ENCODE results near the gene EPB41L1.

The EPB41L1 gene

DNA sequence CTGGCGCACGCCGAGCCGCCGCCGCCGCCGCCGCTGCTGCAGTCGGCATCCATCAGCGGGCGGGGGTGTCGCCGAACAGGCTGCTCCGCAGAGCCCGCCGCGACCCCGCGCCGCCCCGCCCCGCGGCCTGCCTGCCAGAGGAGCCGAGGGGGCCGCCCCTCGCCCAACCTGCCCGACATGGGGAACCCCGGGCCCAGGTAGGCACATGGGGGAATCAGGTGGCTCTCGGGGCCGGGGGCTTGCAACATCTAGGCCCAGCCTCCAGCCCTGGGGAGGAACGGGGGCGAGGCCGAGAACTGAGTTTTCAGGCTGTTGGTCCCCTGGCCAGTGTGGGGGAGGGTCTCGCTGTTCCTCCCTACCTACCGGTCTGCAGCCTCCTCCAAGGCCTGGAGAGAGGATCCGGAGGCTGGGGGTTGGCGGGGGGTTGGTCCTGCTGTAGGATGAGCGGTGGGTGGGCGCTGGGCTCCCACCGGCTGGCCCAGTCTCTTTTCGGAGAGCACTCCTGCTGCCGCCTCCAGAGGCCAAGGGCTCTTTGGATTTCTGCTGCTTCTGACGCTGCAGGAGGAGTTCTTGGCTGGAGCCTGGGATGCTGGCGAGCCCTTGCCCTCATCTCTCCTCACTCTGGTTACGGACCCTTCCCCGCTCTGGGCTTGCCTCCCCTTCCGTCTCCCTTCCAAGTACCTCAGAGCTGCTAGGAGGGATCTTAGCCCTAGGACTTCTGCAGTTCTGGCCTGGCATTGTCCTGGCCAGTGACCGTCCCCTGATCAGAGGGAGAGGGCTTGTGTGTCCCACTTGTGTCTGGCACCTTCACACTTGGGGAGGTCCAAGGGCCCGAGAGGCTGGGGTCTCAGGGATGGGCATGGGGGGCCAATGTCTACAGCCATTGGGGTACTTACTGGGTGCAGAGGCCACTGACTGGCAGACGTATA lies at the start of gene EPB41L1:
TSS of gene EPB41L1 (plus strand) at position 41 of the 929 bp plus-strand sequence. CDS start 19,038 bp downstream, outside the sequence.
- DNase-seq: no peak

DNA sequence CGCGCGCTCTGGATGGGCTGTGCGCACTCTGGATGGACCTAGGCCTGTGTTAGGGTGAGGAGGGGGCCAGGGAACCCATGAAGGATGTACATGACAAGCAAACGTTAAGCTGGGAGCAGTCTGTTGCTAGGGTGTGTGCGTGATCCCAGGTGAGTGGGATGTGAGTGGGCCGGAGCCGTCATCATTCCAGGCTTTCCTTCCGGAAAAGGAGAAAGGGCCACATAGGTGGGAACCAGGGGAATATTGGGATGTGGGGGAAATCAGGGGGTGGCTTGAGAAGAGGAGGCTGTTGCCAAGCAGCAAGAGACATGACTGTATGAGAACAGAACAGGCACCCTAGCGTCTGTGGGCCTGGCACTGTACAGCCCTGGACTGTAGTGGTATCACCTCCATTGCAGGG lies 49.7 kb upstream of the EPB41L1 start:
- DNase-seq: no peak

DNA sequence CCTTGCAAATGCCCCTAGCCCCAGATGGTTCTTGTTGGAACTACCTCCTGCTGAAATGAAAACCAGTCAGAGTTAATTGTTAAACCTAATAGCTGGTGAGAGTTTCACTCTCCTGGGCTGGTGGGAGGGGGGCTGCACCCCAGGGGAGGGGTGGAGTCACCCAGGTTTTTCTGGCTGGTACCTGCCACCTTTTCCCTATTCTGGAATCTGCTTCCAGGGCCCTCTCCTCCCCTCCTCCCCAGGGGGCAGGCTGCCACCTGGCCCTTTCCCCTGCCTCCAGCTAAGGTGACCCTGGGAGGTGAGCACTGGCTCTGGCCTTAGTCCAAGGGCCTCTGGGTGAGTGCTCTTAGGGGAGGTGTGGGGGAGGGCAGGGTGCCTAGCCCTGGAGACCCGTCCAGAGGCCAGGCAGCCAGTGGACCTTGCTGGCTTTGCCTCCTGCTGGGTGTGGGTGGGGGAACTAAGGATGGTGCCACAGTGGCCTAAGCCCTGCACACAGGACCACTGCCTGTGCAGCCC lies 48.8 kb upstream of the EPB41L1 start:
- DNase-seq: no peak

GRCh38 chr20:36106606-36107005 lies 47.9 kb upstream of the EPB41L1 start:
- no peak for DNase-seq

DNA sequence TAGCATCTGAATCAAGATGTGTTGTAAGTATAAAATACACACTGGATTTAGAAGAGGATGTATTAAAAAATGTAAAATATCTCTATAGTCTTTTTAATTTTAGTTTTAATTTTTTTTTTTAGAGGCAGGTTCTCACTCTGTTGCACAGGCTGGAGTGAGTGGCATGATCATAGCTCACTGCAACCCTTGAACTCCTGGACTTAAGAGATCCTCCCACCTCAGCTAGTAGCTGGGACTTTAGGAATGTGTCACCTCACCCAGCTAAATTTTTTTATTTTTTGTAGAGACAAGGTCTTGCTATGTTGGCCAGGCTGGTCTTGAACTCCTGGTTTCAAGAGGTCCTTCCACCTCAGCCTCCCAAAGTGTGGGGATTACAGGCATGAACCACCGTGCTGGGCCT lies 46.7 kb upstream of the EPB41L1 start:
- no peak for DNase-seq

- DNase-seq: no peak
Observed at GRCh38 chr20:36109251-36109947, 45.1 kb upstream of the EPB41L1 start.

- DNase-seq: no peak
Observed at GRCh38 chr20:36110994-36111393, 43.5 kb upstream of the EPB41L1 start.

GRCh38 chr20:36112112-36112511 lies 42.4 kb upstream of the EPB41L1 start:
- DNase-seq: no peak

DNA sequence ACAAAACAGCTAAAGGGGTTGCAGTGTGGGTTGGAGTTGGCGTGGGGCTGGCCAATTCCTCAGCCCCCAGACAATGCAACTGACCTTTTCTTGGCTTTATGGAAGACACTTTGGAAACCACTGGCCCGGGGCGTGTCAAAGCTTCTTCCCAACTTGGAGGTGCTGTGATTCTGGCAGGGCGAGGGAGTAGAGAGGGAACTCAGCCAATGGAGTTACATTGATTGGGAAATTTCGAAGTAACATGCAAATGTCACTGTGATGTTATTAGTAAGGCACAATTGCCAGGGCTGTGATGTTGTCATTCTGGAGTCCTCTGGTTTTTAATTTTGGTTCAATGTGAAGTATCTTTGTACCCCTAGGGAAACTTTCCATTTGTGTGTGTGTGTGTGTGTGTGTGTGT lies 41.5 kb upstream of the EPB41L1 start:
- no peak for DNase-seq

DNA sequence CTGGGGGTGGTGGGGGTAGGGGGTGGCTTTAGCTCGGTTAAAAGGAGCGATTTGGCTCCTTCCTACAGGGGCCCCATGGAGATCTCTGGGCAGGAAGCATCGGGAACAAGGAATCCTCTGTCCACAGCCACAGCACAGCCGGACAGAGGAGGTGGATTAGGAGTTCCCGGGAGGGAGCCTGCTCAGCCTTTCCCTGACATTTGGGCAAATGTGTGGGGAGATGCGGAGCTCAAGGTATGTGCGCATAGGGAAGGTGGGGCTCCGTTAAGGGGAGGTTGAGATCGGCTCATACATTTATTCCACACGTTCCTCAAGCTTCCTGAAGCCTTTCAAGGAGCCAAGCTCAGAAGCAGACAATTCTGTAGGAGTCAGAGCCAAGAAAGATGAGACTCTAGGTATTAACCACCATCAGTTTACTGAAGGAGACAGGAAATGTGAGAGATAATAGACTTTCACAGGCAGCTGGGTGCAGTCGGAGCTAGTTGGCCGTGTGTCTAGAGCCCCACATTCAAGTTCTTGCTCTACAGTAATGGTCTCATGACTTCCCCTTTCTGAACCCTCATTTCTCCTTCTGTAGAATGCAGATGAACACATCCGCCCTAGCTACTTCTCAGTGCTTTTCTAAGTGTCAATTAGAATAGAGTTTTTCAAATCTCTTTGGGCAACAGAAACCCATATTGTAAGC lies 40.8 kb upstream of the EPB41L1 start:
- DNase-seq: no peak

DNA sequence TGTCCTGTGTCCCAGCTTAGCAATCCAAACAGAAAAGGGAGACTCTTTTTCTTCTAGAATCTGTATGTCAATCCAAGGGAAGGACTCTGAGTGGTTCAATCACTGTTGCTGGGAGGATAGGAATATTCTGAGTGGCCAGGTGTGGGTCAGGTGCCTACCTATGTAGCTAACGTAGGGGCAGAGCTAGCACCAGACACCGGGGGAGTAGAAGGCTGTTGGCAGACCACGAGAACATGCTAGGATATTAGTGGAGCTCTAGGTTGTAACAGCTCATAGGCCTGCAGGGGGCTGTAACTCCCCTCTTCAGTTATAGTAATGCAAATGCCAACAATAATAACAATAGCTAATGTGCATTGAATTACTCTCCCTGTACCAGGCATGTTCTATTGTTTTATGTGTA lies 39.8 kb upstream of the EPB41L1 start:
- DNase-seq: no peak

GRCh38 chr20:36115925-36116324 lies 38.6 kb upstream of the EPB41L1 start:
- no peak for DNase-seq

DNA sequence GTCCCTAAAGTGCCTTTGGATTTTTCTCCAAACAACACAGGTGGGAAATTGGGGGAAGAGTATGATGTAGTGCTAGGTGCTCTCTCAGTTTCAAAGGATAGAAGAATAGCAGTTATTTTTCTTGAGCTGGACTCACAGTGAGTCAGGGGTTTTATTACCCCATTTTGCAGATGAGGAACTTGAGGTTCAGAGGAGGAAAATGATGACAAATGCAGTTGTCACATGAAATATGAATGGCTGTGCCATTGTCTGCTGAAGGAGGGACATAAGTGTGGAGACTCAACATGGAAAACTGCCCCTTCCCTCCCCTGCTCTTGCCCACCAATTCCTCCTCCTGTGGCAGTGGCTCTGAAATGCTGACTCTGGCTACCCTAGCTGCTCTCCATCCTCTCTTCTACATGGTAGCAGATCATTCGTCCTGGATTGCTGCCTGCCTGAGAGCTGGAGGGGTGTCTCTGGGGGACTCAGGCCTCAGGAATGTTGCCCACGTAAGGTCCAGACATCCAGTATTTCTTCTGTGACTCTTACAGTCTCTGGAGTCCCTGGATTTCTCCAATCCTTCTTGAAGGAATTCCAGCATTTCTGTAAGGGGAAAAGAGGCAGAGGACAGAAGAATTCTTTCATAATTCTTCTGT lies 37.6 kb upstream of the EPB41L1 start:
- DNase-seq: no peak

GRCh38 chr20:36117638-36118037 lies 36.9 kb upstream of the EPB41L1 start:
- no peak for DNase-seq

DNA sequence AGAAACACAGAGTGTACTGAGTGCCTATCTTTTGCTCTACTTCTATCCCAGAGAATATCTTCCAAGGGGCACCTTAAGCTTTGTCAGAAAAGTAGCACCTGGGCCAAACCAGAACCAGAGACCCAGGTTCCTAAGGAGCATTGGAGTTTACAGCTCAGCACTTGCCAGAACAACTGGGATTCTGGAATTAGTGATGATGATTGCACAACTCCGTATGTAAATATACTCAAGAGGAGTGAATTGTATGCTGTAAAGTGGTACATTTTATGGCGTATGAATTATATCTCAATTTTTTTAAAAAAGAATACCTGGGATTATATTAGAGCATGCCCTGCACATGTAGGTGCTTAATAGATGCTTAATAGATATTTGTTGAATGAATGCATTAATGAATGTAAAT lies 36.2 kb upstream of the EPB41L1 start:
- no peak for DNase-seq

- no peak for DNase-seq
Observed at GRCh38 chr20:36119537-36119936, 35.0 kb upstream of the EPB41L1 start.

DNA sequence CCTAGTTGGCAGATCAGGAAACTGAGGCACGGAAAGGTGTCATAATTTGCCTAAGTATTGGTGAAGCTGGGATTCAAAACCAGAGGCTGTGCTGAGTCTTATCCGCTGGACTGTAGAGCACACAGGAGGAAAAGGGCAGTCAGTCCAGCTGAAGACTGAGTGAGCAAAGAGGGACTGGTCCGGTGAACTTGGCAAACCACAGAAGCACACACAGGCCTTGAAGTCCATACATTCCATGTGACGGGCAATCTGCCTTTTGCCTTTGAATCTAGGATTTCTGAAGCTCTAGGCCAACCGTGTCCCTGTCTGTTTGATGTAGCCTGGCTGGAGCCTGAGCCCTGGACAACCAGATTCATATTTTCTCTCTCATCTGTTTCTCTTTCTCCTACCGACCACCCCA lies 34.3 kb upstream of the EPB41L1 start:
- DNase-seq: no peak

DNA sequence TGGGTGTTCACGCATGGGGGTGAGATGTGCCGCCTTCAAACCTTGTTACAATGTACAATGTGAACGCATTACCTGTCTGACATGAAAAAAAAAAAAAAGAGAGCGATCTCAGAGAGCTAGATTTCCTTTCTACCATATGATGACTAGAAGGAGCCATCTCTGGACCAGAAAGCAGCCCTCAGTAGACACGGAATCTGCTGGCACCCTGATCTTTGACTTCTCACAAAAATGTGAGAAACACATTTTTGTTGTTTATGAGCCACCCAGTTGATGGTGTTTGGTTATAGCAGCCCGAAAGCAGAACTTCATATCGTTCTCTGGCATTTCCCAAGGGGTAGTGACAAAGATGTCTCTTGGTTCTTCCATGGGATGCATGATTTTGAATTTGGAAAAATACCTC lies 33.5 kb upstream of the EPB41L1 start:
- DNase-seq: no peak

DNA sequence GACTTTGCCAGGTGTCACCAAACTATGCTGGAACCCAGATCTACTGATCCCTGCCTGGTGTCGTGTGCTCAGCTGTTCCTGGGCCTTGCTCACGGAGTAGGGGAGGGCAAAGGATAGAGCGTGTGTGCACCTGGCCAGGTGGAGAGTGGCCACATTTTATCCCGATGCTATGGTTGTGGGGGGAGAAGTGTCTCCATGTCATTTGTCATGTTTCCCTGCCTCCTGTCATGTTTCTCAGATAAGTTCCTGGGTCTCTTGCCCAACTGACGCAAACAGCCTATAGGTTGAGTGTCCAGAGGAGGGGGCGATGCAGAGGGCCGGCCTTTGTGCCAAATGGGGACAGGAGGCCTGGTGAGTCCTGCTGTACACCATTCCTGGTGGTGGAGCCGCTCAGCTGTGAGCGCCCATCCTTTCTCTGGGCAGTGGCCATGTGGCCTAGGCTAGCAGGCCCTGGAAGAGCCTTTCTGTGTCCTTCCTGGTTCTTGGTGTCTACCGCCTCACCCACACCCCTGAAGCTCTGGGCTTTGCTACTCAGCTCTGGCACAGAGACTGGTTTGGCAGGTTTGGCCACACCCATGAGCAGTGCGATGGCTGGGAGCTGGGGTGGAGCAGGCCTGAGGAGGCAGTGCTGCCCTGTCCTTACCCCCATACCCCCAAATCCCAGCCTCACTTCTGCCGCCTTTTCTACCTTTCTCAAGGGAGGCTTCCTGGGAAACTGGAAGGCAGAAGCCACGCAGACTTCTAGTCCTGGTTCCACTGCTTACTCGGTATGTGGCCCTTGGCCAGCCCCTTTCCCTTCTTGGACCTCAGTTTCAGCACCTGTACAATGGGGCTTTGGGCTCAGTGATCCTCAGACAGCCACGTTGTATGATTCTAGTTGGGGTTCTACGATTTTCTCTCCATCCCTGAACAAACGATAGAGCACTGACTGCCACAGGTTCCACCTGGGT lies 32.3 kb upstream of the EPB41L1 start:
- no peak for DNase-seq

DNA sequence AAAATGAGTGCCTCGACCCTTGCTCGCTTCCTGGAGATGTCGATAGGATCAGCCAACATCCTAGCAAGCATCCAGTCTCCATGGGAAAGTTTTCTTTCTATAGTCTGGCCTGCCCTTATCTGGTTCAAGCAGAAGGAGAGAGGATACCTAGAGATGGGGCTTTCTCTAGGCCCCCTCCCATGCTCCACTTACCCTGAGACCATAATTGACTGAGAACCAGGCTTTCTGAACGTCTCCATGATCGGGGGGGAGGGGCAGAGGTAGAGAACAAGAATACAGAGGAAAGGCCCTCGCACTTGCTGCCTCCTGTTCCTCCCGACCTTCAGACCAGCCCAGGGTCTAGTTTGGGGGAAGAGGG lies 31.6 kb upstream of the EPB41L1 start:
- DNase-seq: no peak

- no peak for DNase-seq
Observed at GRCh38 chr20:36125097-36125496, 29.4 kb upstream of the EPB41L1 start.
